ENCODE measurements around the gene MED25.

DNA sequence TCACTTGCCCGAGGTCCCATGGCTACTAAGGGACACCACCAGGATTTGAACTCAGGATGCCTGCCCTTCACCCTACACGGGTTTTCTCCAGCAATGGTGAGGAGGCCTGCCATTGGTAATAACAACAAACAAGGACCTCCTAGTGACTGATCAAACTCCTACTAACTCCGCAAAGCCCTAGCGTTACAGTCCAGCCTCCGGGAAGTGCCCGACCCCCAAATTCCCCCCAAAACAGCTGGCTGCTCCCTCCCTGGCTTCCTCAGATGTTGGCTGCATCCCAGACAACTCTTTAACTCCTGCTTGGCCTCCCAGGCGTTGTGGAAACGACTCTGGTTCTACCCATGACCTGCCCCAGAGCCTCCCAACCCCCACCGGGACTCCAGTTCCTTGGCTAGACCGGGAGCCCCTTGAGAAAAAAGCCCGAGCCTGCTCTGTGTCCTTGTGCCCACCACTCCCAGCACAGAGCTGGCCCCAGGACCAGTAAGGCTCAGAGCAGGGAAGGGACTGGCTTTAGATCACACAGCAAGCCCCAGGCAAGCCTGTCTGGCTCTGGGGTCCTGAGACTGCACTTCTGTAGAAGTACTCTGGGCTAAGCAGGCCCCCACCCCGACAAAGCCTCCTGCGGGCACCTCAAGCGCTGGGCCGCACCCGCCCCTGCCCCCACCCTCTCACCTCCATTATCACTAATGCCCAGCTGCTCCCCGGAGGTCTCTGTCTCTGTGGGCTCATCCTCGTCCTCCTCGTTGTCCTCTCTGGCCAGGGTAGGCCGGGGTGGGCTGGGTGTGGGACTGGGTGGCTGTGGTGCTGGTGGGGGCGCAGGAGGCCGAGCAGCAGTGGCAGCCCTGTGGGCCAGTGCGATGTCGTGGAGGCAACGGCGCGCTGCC lies 54.4 kb downstream of the MED25 start:
- no peak for TF ChIP-seq POLR2A (IDR thresholded peaks at IDR 0.05; ENCODE audit: low read depth, low read length)
- TF ChIP-seq, protein P1, sequence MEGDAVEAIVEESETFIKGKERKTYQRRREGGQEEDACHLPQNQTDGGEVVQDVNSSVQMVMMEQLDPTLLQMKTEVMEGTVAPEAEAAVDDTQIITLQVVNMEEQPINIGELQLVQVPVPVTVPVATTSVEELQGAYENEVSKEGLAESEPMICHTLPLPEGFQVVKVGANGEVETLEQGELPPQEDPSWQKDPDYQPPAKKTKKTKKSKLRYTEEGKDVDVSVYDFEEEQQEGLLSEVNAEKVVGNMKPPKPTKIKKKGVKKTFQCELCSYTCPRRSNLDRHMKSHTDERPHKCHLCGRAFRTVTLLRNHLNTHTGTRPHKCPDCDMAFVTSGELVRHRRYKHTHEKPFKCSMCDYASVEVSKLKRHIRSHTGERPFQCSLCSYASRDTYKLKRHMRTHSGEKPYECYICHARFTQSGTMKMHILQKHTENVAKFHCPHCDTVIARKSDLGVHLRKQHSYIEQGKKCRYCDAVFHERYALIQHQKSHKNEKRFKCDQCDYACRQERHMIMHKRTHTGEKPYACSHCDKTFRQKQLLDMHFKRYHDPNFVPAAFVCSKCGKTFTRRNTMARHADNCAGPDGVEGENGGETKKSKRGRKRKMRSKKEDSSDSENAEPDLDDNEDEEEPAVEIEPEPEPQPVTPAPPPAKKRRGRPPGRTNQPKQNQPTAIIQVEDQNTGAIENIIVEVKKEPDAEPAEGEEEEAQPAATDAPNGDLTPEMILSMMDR (conservative IDR thresholded peaks at IDR 0.05; ENCODE audit: low read depth, low read length): no peak
- TF ChIP-seq MXI1 (IDR thresholded peaks at IDR 0.05; ENCODE audit: borderline replicate concordance, low read depth, low read length): no peak
- TF ChIP-seq RFX5 (IDR thresholded peaks at IDR 0.05; ENCODE audit: low read depth, low read length): no peak
- TF ChIP-seq RCOR1 (IDR thresholded peaks at IDR 0.05; ENCODE audit: insufficient replicate concordance, low read length): no peak
- no peak for TF ChIP-seq SMC3 (IDR thresholded peaks at IDR 0.05; ENCODE audit: low read depth, low read length)

All from IMR-90 (cell line).